Heart right ventricle (tissue), 16 donors: ENCODE results near the gene DOCK2. TPM values are rescaled to one million over a fixed set of nuclear protein-coding genes. Genes with fewer than 3 reads are reported as not detected.

Source experiments
- ATAC-seq, 8 donors: fragments of 200-7000 bp; cut with Tn5 transposase; one replicate each; pipeline ENCODE4 v1.9.1; 2020; ENCODE audit warnings: mild to moderate bottlenecking in 8 of 8, moderate library complexity in 8 of 8, moderate number of reproducible peaks in 1 of 8
- DNase-seq, 2 donors: peaks; one replicate each; pipeline ENCODE4 v3.0.0-alpha.2; 2020
- H3K27ac ChIP-seq, 10 donors: fragments of 200-600 bp; sonication (generic) in 2 of 10; one replicate each; pipeline versions ENCODE4 v1.5.0 to v1.8.0; 2020 to 2022; ENCODE audit warnings: mild to moderate bottlenecking in 3 of 10
- H3K27me3 ChIP-seq, 7 donors: fragments of 200-600 bp; one replicate each; pipeline ENCODE4 v1.8.0; 2021 to 2022; ENCODE audit warnings: mild to moderate bottlenecking in 2 of 7
- H3K36me3 ChIP-seq, 9 donors: fragments of 200-600 bp; sonication (generic) in 1 of 9; one replicate each; pipeline versions ENCODE4 v1.5.0 to v1.8.0; 2020 to 2022; ENCODE audit warnings: mild to moderate bottlenecking in 2 of 9
- H3K4me1 ChIP-seq, 9 donors: fragments of 200-600 bp; sonication (generic) in 1 of 9; one replicate each; pipeline versions ENCODE4 v1.5.0 to v1.8.0; 2020 to 2022; ENCODE audit warnings: mild to moderate bottlenecking in 4 of 9
- H3K4me3 ChIP-seq, 10 donors: fragments of 200-600 bp; sonication (generic) in 2 of 10; one replicate each; pipeline versions ENCODE4 v1.5.0 to v1.8.0; 2020 to 2022; ENCODE audit warnings: mild to moderate bottlenecking in 7 of 10, moderate library complexity in 2 of 10
- H3K9me3 ChIP-seq, 11 donors: fragments of 200-600 bp in 10 of 11; sonication (generic) in 2 of 11; one replicate each; pipeline versions ENCODE4 v1.5.0 to v1.8.0; 2013 to 2022; ENCODE audit warnings: mild to moderate bottlenecking in 2 of 11, control low read depth in 1 of 11, moderate library complexity in 1 of 11
- CTCF ChIP-seq, 9 donors: fragments of 200-600 bp; sonication (generic) in 2 of 9; IDR thresholded peaks; one replicate each; pipeline versions ENCODE4 v1.5.0 to v1.8.0; 2021 to 2022; ENCODE audit warnings: antibody characterized with exemption in 9 of 9, mild to moderate bottlenecking in 5 of 9, moderate library complexity in 1 of 9
- WGBS, 2 donors: extraction: QIAGEN DNeasy Blood & Tissue Kit; methylation state at CpG; one replicate each; pipeline ENCODE4 v1.1.7; 2013; ENCODE audit warnings: inconsistent platforms in 1 of 2; 5-methylcytosine and 5-hydroxymethylcytosine counted together
- intact Hi-C, 10 donors: fragments of 100-400 bp; cut with DNase I; formaldehyde crosslinking; loops; one replicate each; pipeline versions ENCODE4 v1.11.1 to v1.14.2; 2022
- polyA plus RNA-seq, 2 donors: library from polyadenylated mRNA; stranded (reverse); fragments of 200-250 nt; gene quantifications; one replicate each; pipeline ENCODE4 v1.2.3, GENCODE V29; 2013
- total RNA-seq, 10 donors: library from RNA; stranded (reverse); fragmentation: NEBNext Ultra II Directional in 3 of 10; extraction: Animal tissue kit (Norgen Biotek cat#: 25700) in 3 of 10; gene quantifications; one replicate each; pipeline versions ENCODE4 v1.2.1 to v1.2.4, GENCODE V29; 2021 to 2023
- donor health status: Arrhythmogenic right ventricular cardiomyopathy.
- donor health status: ischemic (EF 13 %, LVEDD 7.1; RV severe dilation, severe dysfunction).
- donor health status: healthy with polysubstance abuse.
- donor health status: DM: no; HTN: yes; CAD: no.
- donor health status: DM: no; HTN: no; CAD: no.
- donor health status: ischemic (EF 25% LVEDD 6.9; RV normal size, moderate dysfunction).
- donor health status: ischemic (EF 25% LVEDD 5.7; RV mildly dilated, moderate dysfunction).
- donor health status: healthy.
- donor health status: DM: yes; HTN: yes; CAD: no.
- donor health status: Ischemic cardiomyopathy.
- donor health status: ischemic (EF 35%, LVEDD 5.7; RV mildly dilated, moderate dysfunction).
- donor health status: nonischemic (EF 11% LVEDD 7.7; RV severe dilation, severe dysfunction).
- donor health status: DM: yes; HTN: yes; CAD: no.
- donor health status: PGD.
- donor health status: ischemic (EF 29% LVEDD 5.4; RV normal size, mild dysfunction).
- donor health status: nonischemic (EF 23%, LVEDD 6.1; RV moderate dilation, normal function).

The DOCK2 gene
- total and polyA plus RNA-seq, 12 donors, result 1.2 to 24.6 (median 4.2) TPM

- ATAC-seq (no peak), DNase-seq (no peak)
- 88 to 89% methylated on average over 53 of the region's 53 CpGs for WGBS, 2 donors
- Histone ChIP-seq H3K27ac (no peak within 1 kb of the TSS), H3K4me3 (no peak within 1 kb of the TSS), H3K4me1 (no peaks in the 10 kb centered on the region), H3K27me3 (peaks cover 0 to 5% (median 0%) of the 10 kb centered on the region in 7 donors), H3K36me3 (no peaks in the 10 kb centered on the region), H3K9me3 (no peaks in the 10 kb centered on the region)
- no peak for TF ChIP-seq CTCF (IDR thresholded peaks at IDR 0.05)
- intact Hi-C loops, result loop anchor here in 4 of 10 donors (10.0 kb wide), 2 partner anchors 309 to 319 kb away; no protein-coding TSS in a partner anchor
Measured at GRCh38 chr5:170105642-170106611, 468.9 kb downstream of the DOCK2 start, which contains the start of gene FOXI1. FOXI1 (plus strand) TSS chr5:170105897; CDS start chr5:170105958, 61 bp downstream.

GRCh38 chr5:170107674-170108073 lies 470.6 kb downstream of the DOCK2 start:
- H3K4me1 ChIP-seq, result no peaks in the 10 kb centered on the region
- intact Hi-C loops, result loop anchor here in 4 of 10 donors (10.0 kb wide), 2 partner anchors 307 to 317 kb away; no protein-coding TSS in a partner anchor
- ATAC-seq (no peak), DNase-seq (no peak)
- 70 to 72% methylated on average over 2 of the region's 2 CpGs for WGBS, 2 donors
- no peak overlapping the region for H3K27ac ChIP-seq
- H3K36me3 ChIP-seq, result no peaks in the 10 kb centered on the region
- no peak for TF ChIP-seq CTCF (IDR thresholded peaks at IDR 0.05)
- no peaks in the 10 kb centered on the region for H3K9me3 ChIP-seq
- H3K4me3 ChIP-seq, result no peak overlapping the region
- peaks cover 0 to 5% (median 0%) of the 10 kb centered on the region in 7 donors for H3K27me3 ChIP-seq

DNA sequence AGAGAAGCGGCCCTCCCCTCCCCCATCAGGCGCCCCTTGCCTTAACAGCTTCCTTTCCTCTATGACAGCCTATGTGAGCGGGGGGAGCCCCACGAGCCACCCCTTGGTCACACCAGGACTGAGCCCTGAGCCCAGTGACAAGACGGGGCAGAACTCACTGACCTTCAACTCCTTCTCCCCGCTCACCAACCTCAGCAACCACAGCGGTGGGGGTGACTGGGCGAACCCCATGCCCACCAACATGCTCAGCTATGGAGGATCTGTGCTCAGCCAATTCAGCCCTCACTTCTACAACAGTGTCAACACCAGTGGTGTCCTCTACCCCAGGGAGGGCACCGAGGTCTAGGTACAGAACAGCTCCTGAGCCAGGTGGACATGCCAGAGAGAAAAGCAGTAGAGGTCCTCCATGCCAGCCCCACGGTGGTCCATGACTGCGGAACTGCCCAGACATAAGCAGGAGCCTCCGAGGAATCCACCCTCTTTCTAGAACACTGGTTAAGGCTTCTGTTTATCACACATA lies 471.3 kb downstream of the DOCK2 start:
- WGBS, 2 donors, result 89 to 93% methylated on average over 12 of the region's 12 CpGs
- no peak overlapping the region for H3K27ac ChIP-seq
- intact Hi-C loops, result loop anchor here in 4 of 10 donors (10.0 kb wide), 2 partner anchors 306 to 316 kb away; no protein-coding TSS in a partner anchor

More for the DNA sequence above, 471.3 kb downstream of the DOCK2 start:
- H3K9me3 ChIP-seq, result no peaks in the 10 kb centered on the region
- ATAC-seq, result no peak
- DNase-seq, result no peak
- no peaks in the 10 kb centered on the region for H3K36me3 ChIP-seq
- peaks cover 0 to 5% (median 0%) of the 10 kb centered on the region in 7 donors for H3K27me3 ChIP-seq
- no peak for TF ChIP-seq CTCF (IDR thresholded peaks at IDR 0.05)
- H3K4me1 ChIP-seq, result no peaks in the 10 kb centered on the region
- no peak overlapping the region for H3K4me3 ChIP-seq
